ENCODE data around the gene FGF11. TPM values are rescaled to one million over a fixed set of nuclear protein-coding genes. Genes with fewer than 3 reads are reported as not detected.

The FGF11 gene
- total and polyA plus RNA-seq, 2 of the 13 experiments (the other 11 are each of a cell fraction or from before 2014, with no cell fraction given): 0.20 to 7.6 TPM

DNA sequence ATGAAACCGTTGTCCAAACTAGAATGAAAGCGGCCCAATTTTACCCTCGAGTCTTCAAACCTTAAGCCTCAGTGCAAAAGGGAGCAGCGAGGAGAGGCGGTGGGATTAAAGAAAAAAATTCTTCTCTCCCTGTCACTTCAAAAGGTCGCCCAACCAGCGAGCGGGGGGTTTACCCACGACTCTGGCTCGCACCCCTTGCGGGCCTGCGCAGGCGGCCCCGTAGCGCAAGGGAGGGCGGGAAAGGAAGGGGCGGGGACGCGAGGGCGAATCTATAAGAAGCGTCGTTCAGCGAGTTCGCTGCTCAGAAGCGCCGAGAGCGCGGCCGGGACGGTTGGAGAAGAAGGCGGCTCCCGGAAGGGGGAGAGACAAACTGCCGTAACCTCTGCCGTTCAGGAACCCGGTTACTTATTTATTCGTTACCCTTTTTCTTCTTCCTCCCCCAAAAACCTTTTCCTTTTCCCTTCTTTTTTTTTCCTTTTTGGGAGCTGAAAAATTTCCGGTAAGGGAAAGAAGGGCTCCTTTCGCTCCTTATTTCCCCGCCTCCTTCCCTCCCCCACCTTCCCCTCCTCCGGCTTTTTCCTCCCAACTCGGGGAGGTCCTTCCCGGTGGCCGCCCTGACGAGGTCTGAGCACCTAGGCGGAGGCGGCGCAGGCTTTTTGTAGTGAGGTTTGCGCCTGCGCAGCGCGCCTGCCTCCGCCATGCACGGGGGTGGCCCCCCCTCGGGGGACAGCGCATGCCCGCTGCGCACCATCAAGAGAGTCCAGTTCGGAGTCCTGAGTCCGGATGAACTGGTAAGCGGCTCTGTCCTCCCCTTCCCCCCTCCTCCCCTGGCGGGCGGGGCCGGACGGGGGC lies 45.0 kb downstream of the FGF11 start, which contains the start of gene POLR2A (continued):
- TF ChIP-seq ZNF3 (CRISPR knock-in tag; IDR thresholded peaks at IDR 0.05) (no peak), ATF7-NPFF (CRISPR knock-in tag; IDR thresholded peaks at IDR 0.05; ENCODE audit: low read depth) (0 out of 2 replicates have a peak, but pooled peaks have one; percentile 56), SNAI1 (CRISPR knock-in tag; IDR thresholded peaks at IDR 0.05; ENCODE audit: borderline replicate concordance) (no peak), HOXA5 (CRISPR knock-in tag; IDR thresholded peaks at IDR 0.05) (peak; percentile 97), BORCS8-MEF2B (CRISPR knock-in tag; IDR thresholded peaks at IDR 0.05) (no peak; the same call in none of the 2 replicates), FOXC1 (CRISPR knock-in tag; IDR thresholded peaks at IDR 0.05; ENCODE audit: borderline replicate concordance) (peak; percentile 13; the same call in 1 of the 2 replicates), SRSF9 (IDR thresholded peaks at IDR 0.05; ENCODE audit: borderline replicate concordance, insufficient read depth, low read depth, low read length, poor library complexity, severe bottlenecking) (no peak), ZFP62 (CRISPR knock-in tag; IDR thresholded peaks at IDR 0.05) (no peak), HOXD1 (CRISPR knock-in tag; IDR thresholded peaks at IDR 0.05) (peak; percentile 88), ZNF296 (CRISPR knock-in tag; conservative IDR thresholded peaks at IDR 0.05) (no peak), ZMYM4 (CRISPR knock-in tag; IDR thresholded peaks at IDR 0.05) (peak; percentile 54; the same call in 1 of the 2 replicates), NCOA2 (CRISPR knock-in tag; IDR thresholded peaks at IDR 0.05) (peak; percentile 64), ZBTB3 (CRISPR knock-in tag; IDR thresholded peaks at IDR 0.05; ENCODE audit: borderline replicate concordance, low read depth) (no peak), GABPA (IDR thresholded peaks at IDR 0.05; ENCODE audit: low read depth, low read length) (peak; percentile 29; the same call in 1 of the 2 replicates), GABPA (CRISPR knock-in tag; IDR thresholded peaks at IDR 0.05; ENCODE audit: low read depth) (peak; percentile 58), RFX1 (IDR thresholded peaks at IDR 0.05) (no peak), DR1 (CRISPR knock-in tag; IDR thresholded peaks at IDR 0.05) (peak; percentile 98), DPF2 (CRISPR knock-in tag; IDR thresholded peaks at IDR 0.05; ENCODE audit: borderline replicate concordance, low read depth) (no peak), IRF2 (CRISPR knock-in tag; IDR thresholded peaks at IDR 0.05) (peak; percentile 70)
- TF ChIP-seq, protein P1, sequence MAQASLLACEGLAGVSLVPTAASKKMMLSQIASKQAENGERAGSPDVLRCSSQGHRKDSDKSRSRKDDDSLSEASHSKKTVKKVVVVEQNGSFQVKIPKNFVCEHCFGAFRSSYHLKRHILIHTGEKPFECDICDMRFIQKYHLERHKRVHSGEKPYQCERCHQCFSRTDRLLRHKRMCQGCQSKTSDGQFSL (CRISPR knock-in tag; IDR thresholded peaks at IDR 0.05): peak; percentile 93
- TF ChIP-seq, protein P2, sequence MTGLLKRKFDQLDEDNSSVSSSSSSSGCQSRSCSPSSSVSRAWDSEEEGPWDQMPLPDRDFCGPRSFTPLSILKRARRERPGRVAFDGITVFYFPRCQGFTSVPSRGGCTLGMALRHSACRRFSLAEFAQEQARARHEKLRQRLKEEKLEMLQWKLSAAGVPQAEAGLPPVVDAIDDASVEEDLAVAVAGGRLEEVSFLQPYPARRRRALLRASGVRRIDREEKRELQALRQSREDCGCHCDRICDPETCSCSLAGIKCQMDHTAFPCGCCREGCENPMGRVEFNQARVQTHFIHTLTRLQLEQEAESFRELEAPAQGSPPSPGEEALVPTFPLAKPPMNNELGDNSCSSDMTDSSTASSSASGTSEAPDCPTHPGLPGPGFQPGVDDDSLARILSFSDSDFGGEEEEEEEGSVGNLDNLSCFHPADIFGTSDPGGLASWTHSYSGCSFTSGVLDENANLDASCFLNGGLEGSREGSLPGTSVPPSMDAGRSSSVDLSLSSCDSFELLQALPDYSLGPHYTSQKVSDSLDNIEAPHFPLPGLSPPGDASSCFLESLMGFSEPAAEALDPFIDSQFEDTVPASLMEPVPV (CRISPR knock-in tag; IDR thresholded peaks at IDR 0.05): no peak; the same call in 1 of the 2 replicates
- TF ChIP-seq, protein P3, sequence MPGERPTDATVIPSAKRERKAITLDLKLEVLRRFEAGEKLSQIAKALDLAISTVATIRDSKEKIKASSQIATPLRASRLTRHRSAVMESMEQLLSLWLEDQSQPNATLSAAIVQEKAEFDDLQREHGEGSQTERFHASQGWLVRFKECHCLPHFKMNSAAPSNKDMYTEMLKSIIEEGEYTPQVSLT (CRISPR knock-in tag; IDR thresholded peaks at IDR 0.05; ENCODE audit: borderline replicate concordance, low read depth): no peak
- TF ChIP-seq, protein P4, sequence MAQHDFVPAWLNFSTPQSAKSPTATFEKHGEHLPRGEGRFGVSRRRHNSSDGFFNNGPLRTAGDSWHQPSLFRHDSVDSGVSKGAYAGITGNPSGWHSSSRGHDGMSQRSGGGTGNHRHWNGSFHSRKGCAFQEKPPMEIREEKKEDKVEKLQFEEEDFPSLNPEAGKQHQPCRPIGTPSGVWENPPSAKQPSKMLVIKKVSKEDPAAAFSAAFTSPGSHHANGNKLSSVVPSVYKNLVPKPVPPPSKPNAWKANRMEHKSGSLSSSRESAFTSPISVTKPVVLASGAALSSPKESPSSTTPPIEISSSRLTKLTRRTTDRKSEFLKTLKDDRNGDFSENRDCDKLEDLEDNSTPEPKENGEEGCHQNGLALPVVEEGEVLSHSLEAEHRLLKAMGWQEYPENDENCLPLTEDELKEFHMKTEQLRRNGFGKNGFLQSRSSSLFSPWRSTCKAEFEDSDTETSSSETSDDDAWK (CRISPR knock-in tag; IDR thresholded peaks at IDR 0.05): no peak
- TF ChIP-seq, protein P5, sequence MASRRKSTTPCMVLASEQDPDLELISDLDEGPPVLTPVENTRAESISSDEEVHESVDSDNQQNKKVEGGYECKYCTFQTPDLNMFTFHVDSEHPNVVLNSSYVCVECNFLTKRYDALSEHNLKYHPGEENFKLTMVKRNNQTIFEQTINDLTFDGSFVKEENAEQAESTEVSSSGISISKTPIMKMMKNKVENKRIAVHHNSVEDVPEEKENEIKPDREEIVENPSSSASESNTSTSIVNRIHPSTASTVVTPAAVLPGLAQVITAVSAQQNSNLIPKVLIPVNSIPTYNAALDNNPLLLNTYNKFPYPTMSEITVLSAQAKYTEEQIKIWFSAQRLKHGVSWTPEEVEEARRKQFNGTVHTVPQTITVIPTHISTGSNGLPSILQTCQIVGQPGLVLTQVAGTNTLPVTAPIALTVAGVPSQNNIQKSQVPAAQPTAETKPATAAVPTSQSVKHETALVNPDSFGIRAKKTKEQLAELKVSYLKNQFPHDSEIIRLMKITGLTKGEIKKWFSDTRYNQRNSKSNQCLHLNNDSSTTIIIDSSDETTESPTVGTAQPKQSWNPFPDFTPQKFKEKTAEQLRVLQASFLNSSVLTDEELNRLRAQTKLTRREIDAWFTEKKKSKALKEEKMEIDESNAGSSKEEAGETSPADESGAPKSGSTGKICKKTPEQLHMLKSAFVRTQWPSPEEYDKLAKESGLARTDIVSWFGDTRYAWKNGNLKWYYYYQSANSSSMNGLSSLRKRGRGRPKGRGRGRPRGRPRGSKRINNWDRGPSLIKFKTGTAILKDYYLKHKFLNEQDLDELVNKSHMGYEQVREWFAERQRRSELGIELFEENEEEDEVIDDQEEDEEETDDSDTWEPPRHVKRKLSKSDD (CRISPR knock-in tag; IDR thresholded peaks at IDR 0.05; ENCODE audit: low read depth): peak; percentile 79; the same call in 1 of the 2 replicates

Measured in HepG2 (cell line).